Measurements from ENCODE around the gene AP1B1. TPM values are rescaled to one million over a fixed set of nuclear protein-coding genes. Genes with fewer than 3 reads are reported as not detected.

The AP1B1 gene
- total and polyA plus RNA-seq, 2 of the 4 experiments (the other 2 are of a cell fraction) = 55.7 to 70.8 TPM

DNA sequence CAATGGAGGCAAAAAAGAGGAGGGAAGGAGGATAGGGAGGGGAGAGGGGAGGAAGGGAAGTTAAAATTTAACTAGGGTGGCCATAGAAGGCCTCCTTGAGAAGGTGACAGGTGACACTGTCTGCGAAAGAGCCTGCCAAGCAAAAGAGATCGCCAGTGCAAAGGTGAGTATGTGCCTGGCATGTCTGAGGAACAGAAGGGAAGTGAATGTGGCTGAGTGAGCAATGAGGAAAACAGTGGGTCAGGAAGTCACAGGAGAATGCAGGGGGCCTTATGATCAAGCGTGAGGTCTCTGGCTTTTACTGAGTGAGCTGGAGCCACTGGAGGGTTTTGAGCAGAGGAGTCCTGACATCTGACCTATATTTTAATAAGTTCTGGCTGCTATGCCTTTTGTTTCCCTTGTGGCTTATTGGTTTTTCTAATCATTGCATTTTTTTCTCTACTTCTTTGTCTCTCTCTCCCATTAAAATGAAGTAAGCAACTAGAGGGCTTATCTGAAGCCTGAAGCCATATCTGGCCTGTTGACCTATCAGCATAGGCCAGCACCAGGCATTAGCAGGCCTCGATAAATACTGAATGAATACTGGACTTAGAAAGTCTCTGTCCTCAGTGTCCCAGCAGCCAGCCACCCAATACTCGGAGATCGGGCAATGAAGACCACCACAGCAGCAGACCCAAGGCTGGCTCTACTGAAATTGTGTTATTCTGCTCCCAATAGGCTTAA lies 5.6 kb downstream of the AP1B1 start:
- no peak overlapping the region for H4K91ac ChIP-seq (ENCODE audit: insufficient read depth, low read depth, low read length)
- H2AK5ac ChIP-seq (ENCODE audit: low read depth, low read length) = no peak overlapping the region
- H3K9me3 ChIP-seq (ENCODE audit: control insufficient read depth, insufficient read depth, low read length) = no peaks in the 10 kb centered on the region
- H3K56ac ChIP-seq (ENCODE audit: extremely low read depth, insufficient read depth, low read length) = no peak overlapping the region
- ChIA-PET CTCF (no interaction called here), POLR2A (ENCODE audit: unreplicated experiment) (no interaction called here)
- H3K4me1 ChIP-seq (ENCODE audit: control insufficient read depth, insufficient read depth, low read length) = peaks cover 4% of the 10 kb centered on the region; the same call in 1 of the 2 replicates
- peaks cover 14% of the 10 kb centered on the region; the same call in 1 of the 2 replicates for H3K9me1 ChIP-seq (ENCODE audit: insufficient read depth, low read length)
- no peak overlapping the region for H2BK120ac ChIP-seq (ENCODE audit: low read depth, low read length)
- no peak overlapping the region for H2BK15ac ChIP-seq (ENCODE audit: low read depth, low read length)
- dilution Hi-C loops (cut with HindIII; ENCODE audit: low sequenced_read_pairs, unreplicated experiment) (no loop called here), in situ Hi-C loops (cut with MboI; ENCODE audit: low sequenced_read_pairs) (no loop called here), intact Hi-C loops (cut with micrococcal nuclease) (no loop called here)
- H2BK20ac ChIP-seq (ENCODE audit: low read depth, low read length) = no peak overlapping the region
- H3K4me2 ChIP-seq (ENCODE audit: low read depth, low read length) = no peak overlapping the region
- no peak overlapping the region for H2AFZ ChIP-seq (replicated peaks; ENCODE audit: low read length, poor library complexity)
- peaks cover 14% of the 10 kb centered on the region; the same call in 1 of the 2 replicates for H4K20me1 ChIP-seq (ENCODE audit: insufficient read depth, low read length)
- H3K23ac ChIP-seq (ENCODE audit: low read depth, low read length) = no peak overlapping the region
- H3K4me3 ChIP-seq (ENCODE audit: insufficient read depth, low read depth, low read length) = no peak overlapping the region
- no peak overlapping the region for H2BK5ac ChIP-seq (ENCODE audit: low read depth, low read length, poor library complexity, severe bottlenecking)
- H3K18ac ChIP-seq (ENCODE audit: low read depth, low read length) = no peak overlapping the region
- H4K5ac ChIP-seq (ENCODE audit: low read depth, low read length) = no peak overlapping the region
- TF ChIP-seq RFX5 (IDR thresholded peaks at IDR 0.05; ENCODE audit: low read depth, low read length) = no peak
- no peak for TF ChIP-seq RAD21 (IDR thresholded peaks at IDR 0.05; ENCODE audit: low read length)
- TF ChIP-seq FOS (IDR thresholded peaks at IDR 0.05; ENCODE audit: low read depth, low read length) = no peak
- no peak for TF ChIP-seq CHD1 (IDR thresholded peaks at IDR 0.05; ENCODE audit: low read depth, low read length)
- TF ChIP-seq, protein P1, sequence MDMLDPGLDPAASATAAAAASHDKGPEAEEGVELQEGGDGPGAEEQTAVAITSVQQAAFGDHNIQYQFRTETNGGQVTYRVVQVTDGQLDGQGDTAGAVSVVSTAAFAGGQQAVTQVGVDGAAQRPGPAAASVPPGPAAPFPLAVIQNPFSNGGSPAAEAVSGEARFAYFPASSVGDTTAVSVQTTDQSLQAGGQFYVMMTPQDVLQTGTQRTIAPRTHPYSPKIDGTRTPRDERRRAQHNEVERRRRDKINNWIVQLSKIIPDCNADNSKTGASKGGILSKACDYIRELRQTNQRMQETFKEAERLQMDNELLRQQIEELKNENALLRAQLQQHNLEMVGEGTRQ (IDR thresholded peaks at IDR 0.05; ENCODE audit: low read depth, low read length) = no peak
- no peak for TF ChIP-seq MAFK (IDR thresholded peaks at IDR 0.05; ENCODE audit: low read depth, low read length)
- no peak for TF ChIP-seq MAZ (IDR thresholded peaks at IDR 0.05; ENCODE audit: borderline replicate concordance, low read depth, low read length)
- no peak for TF ChIP-seq BHLHE40 (IDR thresholded peaks at IDR 0.05; ENCODE audit: low read depth, low read length)
- TF ChIP-seq MXI1 (IDR thresholded peaks at IDR 0.05; ENCODE audit: borderline replicate concordance, low read depth, low read length) = no peak
- TF ChIP-seq POLR2A (IDR thresholded peaks at IDR 0.05; ENCODE audit: low read depth, low read length) = no peak
- no peak for TF ChIP-seq CEBPB (IDR thresholded peaks at IDR 0.05; ENCODE audit: low read depth, low read length)
- no peak for TF ChIP-seq RCOR1 (IDR thresholded peaks at IDR 0.05; ENCODE audit: insufficient replicate concordance, low read length)
- TF ChIP-seq NFE2L2 (IDR thresholded peaks at IDR 0.05; ENCODE audit: low read depth, low read length) = no peak
- TF ChIP-seq, protein P2, sequence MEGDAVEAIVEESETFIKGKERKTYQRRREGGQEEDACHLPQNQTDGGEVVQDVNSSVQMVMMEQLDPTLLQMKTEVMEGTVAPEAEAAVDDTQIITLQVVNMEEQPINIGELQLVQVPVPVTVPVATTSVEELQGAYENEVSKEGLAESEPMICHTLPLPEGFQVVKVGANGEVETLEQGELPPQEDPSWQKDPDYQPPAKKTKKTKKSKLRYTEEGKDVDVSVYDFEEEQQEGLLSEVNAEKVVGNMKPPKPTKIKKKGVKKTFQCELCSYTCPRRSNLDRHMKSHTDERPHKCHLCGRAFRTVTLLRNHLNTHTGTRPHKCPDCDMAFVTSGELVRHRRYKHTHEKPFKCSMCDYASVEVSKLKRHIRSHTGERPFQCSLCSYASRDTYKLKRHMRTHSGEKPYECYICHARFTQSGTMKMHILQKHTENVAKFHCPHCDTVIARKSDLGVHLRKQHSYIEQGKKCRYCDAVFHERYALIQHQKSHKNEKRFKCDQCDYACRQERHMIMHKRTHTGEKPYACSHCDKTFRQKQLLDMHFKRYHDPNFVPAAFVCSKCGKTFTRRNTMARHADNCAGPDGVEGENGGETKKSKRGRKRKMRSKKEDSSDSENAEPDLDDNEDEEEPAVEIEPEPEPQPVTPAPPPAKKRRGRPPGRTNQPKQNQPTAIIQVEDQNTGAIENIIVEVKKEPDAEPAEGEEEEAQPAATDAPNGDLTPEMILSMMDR (conservative IDR thresholded peaks at IDR 0.05; ENCODE audit: low read depth, low read length) = no peak
- no peak for TF ChIP-seq SMC3 (IDR thresholded peaks at IDR 0.05; ENCODE audit: low read depth, low read length)
- TF ChIP-seq, protein P3, sequence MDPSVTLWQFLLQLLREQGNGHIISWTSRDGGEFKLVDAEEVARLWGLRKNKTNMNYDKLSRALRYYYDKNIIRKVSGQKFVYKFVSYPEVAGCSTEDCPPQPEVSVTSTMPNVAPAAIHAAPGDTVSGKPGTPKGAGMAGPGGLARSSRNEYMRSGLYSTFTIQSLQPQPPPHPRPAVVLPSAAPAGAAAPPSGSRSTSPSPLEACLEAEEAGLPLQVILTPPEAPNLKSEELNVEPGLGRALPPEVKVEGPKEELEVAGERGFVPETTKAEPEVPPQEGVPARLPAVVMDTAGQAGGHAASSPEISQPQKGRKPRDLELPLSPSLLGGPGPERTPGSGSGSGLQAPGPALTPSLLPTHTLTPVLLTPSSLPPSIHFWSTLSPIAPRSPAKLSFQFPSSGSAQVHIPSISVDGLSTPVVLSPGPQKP (IDR thresholded peaks at IDR 0.05; ENCODE audit: borderline replicate concordance, low read depth, low read length) = no peak
- WGBS, 2 experiments (ENCODE audit: extremely low coverage in 2 of 2, insufficient read length in 1 of 2) = no CpG with 5 or more reads among the region's 6 CpGs
- no peak for DNase-seq
- H3K14ac ChIP-seq (replicated peaks; ENCODE audit: low read depth, low read length) = no peak overlapping the region
- H3K27me3 ChIP-seq (ENCODE audit: control insufficient read depth, insufficient read depth, low read length) = no peaks in the 10 kb centered on the region
- no peak for ATAC-seq (ENCODE audit: low read depth)
- H2AK9ac ChIP-seq (replicated peaks; ENCODE audit: low read depth, low read length, poor library complexity) = no peak overlapping the region
- BruUV-seq (replicated peaks) = no TSS peak
- no peak overlapping the region for H4K8ac ChIP-seq (ENCODE audit: low read depth in 2 of 2, low read length in 2 of 2)
- H3K36me3 ChIP-seq (ENCODE audit: control insufficient read depth, insufficient read depth, low read length) = 0 out of 2 replicates have a peak, but pooled peaks cover 6% of the 10 kb centered on the region
- no peak overlapping the region for H3K9ac ChIP-seq (ENCODE audit: low read depth, low read length)
- H3K27ac ChIP-seq (ENCODE audit: insufficient read depth, low read length) = no peak overlapping the region
- H3K79me1 ChIP-seq (ENCODE audit: low read depth in 1 of 2, low read length in 2 of 2) = peaks cover 46 to 80% of the 10 kb centered on the region in 2 experiments
- H3K4ac ChIP-seq (ENCODE audit: low read depth, low read length) = no peak overlapping the region

Data from IMR-90 (cell line).